ENCODE measurements around the gene WDR43. TPM values are rescaled to one million over a fixed set of nuclear protein-coding genes. Genes with fewer than 3 reads are reported as not detected.
A peak's percentile ranks its signal among the peaks of the same experiment; 100 is the strongest.

WDR43 gene
- polyA plus RNA-seq, 5 donors, result 33.1 to 51.5 (median 47.0) TPM

- DNase-seq, result no peak
Measured at GRCh38 chr2:28906376-28906775, 11.9 kb downstream of the WDR43 start.

- no peak for DNase-seq
Measured at GRCh38 chr2:28906821-28907220, 12.4 kb downstream of the WDR43 start.

DNA sequence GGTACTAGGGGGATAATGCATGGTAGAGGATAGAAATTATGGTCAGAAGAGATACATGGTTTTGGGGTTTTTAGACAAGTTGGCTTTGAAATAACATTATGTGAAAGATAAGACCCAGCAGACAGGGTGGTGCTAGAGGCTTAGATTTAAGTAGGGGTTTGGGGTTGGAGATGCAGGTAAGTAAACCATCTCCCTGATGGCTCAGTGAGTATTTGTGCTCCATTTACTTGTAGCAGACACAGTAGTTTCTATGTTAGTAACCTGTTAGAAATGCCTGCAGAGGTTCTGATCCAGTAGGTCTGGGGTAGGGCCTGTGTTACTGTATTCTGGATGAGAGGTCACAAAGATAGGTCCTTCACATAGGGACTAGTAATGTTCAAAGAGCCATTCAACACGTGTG, 13.7 kb downstream of the WDR43 start:
- DNase-seq, result no peak

DNA sequence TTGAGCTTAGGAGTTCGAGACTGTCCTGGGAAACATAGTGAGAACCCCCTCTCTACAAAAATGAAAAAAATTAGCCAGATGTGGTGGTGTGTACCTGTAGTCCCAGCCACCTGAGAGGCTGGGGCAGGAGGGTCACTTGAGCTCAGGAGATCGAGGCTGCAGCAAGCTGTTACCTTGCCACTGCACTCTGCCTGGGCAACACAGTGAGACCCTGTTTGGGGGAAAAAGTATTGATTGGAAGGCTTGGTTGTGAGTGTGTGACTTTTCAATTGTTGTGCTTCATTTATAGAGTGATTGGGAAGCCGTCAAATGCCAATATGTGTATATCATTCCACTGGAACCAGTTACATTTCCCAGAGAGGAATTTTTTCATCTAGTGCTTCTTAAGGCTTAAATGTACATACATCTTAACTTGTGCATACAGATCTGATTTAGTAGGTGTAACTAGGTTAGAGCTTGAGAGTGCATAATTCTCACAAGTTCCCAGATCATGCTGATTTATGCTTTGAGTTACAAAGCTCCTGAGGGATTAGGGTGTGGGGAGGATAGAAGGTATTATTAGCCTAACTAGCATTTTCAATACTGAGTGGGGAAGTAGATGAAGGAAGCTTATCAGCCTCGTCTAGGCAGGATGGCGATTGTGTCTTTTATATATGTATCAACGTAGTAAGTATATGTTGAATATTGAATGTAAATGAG, 15.3 kb downstream of the WDR43 start:
- DNase-seq, result no peak

- DNase-seq, result no peak
Measured at GRCh38 chr2:28915939-28916338, 21.5 kb downstream of the WDR43 start.

DNA sequence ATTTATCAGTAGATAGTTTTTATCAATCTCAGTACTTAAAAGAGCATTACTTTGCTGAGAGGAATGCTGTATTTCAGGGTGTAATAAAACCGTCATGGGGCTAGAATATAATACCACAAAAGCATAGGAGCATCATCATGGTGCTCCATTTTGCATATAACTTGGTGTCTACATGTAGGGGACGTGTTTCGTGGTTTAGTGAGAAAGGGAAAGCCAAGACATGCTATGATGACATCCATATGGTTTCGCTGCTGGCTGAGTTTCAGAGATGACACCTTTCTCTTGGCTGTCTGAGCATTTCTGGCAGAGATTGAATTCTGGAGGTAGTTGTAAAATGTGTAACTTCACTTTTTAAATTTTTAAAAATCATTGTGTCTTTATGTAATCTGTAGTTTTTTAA, 32.4 kb downstream of the WDR43 start:
- peak in 1 of 2 donors; percentile 2 for DNase-seq

DNA sequence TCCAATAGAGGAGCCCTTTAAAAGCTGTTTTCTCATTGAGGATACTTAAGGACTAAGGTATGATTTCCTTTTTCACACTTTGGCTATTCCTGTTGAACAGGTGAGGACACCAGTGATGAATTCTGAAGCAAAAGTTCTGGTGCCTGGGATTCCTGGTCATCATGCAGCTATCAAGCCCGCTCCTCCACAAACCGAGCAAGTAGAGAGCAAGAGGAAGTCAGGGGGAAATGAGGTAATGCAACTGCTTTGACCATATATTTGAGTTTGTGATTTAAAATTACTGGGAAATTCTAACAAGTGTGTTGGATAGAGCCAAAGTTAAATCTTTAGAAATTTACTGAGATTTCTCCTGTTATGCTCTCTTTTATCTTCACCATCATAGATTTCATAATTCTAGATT, 33.0 kb downstream of the WDR43 start:
- DNase-seq, result no peak

- DNase-seq, result no peak
Measured at GRCh38 chr2:28927878-28928277, 33.4 kb downstream of the WDR43 start.

DNA sequence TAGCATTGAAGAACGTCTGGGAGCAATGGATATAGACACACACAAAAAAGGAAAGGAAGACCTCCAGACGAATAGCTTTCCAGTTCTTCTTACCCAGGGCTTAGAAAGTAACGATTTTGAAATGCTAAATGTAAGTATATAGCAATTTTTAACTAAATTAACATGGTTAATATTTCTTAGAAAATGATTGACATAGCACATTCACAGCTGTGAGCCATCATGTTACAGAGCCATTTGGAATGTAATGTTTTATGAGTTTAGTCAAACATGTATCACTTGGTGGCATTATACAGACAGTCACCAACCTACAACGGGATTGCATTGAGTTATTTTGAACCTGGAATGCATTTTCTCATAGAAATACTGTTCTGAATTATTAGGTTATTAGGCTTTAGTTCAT, 35.1 kb downstream of the WDR43 start:
- no peak for DNase-seq

DNA sequence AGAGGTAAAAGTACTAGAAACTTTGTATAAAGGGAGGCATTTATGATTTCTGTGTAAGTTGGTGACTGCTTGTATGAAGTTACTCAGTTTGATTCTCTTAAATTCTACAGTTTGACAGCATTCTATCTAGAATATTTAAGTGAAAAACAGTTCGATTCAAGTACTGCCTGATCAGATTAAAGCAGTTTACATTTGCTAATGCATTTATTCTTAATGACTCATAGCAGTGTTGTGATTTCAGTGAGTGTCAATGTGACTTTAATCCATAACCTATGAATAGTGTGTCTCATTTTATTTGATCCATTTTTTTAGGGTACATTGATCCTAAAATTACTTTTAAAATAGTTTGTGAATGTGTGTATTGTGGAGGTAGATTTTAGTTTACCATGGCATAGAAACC, 35.7 kb downstream of the WDR43 start:
- DNase-seq, result no peak

DNA sequence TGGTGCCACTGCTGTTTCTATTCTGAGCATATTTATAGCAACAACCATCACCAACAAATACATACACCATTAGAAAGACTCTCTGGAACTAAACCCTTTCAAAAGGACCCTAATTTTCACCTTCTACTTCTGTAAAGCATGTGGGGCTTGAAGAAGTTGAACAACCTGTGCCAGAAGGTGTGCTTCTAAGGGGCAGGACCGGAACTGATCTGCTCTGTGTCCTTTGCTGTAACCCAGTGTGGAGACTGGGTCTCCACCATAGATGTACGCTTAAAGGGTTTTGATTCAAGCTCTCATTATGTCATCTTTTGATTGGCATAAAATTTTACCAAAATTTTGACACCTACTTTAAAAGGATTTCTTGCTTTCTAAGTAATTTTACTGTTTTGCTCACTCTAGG, 40.3 kb downstream of the WDR43 start:
- DNase-seq, result no peak

GRCh38 chr2:28941008-28941407, 46.5 kb downstream of the WDR43 start:
- no peak for DNase-seq

- DNase-seq, result no peak
Measured at GRCh38 chr2:28944535-28945248, 50.2 kb downstream of the WDR43 start.

DNA sequence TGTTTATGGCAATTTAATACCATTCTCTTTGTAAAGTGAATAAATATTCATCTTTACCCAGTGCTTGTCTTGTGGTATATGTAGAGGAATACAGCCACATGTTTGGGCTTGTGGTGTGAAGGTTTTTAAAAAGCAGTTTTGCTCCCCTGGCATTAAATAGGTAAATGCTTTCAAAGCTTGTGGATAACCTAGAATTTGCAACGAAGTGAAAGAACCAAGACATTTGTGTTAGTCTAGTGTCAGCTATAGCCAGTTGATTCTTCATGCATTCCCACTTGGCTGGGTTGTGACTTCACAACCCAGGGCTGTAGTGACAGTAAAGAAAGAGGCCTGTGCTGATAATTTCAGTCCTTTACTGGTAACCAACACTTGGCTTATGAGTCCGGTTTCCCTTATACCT, 53.7 kb downstream of the WDR43 start:
- no peak for DNase-seq

- DNase-seq, result no peak
Measured at GRCh38 chr2:28949190-28949589, 54.7 kb downstream of the WDR43 start.

DNA sequence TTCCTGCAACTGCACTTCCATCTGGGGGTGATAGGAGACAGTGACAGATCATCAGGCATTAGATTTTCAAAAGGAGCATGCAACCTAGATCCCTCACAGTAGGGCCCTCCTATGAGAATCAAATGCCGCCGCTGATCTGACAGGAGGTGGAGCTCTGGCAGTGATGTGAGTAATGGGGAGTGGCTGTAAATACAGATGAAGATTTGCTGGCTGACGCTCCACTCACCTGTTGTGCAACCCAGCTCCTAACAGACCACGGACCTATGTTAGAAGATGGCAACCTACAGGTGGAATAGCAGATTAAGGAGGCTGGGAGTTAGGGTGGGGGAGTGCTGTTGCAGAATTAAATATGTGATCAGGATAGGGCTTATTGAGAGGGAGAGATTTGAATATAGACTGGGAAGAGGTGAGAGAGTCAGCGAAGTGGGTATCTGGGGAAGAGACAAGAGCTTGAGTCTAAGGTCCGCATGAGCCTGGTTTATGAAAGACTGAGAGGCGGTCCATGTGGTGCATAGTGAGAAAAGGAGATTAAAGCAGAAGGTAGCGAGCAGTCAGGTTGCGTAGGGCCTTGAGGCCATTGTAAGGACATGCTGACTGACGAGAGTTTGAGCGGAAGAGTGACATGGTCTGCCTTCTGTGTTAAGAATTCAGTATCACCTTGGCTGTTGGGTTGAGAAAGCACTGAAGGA, 55.3 kb downstream of the WDR43 start:
- DNase-seq, result no peak

DNA sequence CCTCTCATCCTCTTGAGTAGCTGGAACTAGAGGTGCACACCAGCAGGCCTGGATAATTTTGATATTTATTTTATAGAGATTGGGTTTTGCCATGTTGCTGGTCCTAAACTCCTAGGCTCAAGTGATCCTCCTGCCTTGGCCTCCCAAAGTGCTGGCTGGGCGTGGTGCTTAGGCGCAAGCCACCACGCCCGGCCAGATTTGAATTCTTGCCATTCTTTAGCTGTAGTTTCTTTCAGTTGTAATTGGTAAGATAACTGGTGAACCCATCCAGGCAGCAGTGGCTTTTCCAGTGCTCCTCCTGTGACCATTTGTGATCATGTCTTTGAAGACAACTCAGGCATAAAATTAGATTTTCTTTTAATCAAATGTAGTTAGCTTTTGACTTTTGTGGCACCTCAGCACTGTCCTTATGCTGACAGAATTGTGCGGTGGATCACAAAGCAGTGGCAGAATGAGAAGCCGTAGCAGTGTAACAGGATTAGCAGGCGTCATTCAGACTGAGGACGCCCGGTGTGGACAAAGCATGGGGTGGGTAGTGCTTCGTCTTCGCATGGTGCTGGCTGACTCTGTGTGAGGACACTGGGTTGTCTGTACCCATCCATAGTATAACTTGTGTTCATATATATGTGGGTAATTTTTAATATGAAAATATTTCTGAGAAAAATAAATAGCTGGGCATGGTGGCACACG, 56.6 kb downstream of the WDR43 start:
- DNase-seq, result no peak

- DNase-seq, result no peak
Measured at GRCh38 chr2:28951910-28952835, 57.7 kb downstream of the WDR43 start.

GRCh38 chr2:28952836-28953211, 58.4 kb downstream of the WDR43 start:
- DNase-seq, result no peak

DNA sequence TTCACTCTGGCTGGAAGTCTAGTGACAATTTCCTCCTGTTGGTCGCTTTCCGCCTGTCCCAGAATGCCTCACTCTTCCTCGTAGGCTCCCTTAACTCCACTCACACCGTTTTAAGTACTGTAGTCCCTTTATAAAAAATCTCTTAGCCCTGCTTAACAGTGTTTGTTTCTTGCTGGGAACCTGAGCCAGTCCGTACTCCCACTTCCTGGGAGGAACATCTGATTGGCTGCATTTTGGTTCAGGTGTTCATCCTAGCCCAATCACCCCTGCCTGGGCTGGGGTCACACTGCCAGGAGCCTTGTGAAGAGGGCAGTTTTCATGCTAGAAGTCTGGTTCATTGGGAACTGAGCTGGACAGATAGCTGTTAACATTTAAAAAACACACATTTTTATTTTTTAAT, 61.0 kb downstream of the WDR43 start:
- DNase-seq, result no peak

DNA sequence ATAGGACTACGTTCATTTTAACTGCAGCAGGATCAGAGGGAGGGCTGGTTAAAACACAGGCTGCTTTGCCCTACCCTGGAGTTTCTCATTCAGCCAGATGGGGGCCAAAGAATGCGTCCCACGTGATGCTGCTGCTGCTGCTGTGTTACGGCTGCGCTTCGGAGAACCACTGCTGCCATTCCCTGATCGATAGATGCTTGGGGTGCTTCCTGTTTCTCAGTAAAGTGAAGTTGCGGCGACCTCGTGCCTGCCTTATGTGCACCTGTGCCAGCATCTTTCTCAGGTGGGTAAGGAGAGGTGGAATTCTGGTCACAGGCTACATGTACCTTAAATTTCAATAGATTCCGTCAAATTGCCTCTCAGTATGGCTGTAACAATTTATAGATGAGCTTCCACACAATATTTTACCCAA, 62.0 kb downstream of the WDR43 start:
- no peak for DNase-seq
